GM19452 (cell line): ENCODE data around the gene PTPRG.

ENCODE experiments used
- ATAC-seq: cut with Tn5 transposase; IDR thresholded peaks from one replicate; pipeline ENCODE4 v1.9.1; 2021; ENCODE audit not compliant: unreplicated experiment

Gene PTPRG

GRCh38 chr3:61562042-61562720 is 810 bp downstream of the PTPRG start:
- ATAC-seq = peak; percentile 16

DNA sequence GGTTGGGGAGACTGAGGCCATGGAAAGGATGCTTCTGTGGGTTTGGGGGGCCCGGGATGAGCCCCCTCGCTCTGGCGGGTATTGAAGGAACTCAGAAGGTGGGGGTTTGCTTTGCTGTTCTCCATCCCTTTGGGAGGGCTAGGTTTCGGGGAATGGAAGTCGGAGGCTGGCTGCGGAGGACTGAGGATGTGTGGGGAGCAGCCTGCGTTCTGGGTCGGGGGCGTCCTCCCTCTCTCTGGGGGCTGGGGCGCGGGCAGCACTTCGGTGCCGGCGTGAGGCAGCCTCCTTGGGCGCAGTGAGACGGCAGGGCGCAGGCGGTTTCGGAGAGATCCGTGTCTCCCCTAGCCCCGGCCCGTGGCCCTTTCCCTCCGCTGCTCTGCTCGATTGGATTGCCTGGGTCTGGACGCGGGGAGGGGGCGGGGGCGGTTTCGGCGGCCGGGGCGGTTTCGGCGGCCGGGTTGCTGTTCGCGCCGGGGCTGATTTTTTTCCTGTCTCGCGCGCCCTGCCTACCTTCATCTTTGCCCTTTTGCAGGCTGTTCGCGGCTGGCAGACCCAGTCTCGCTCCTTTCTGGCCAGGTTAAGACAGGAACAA is 1.4 kb downstream of the PTPRG start:
- no peak for ATAC-seq

GRCh38 chr3:61563313-61564271 is 2.2 kb downstream of the PTPRG start:
- ATAC-seq = no peak

DNA sequence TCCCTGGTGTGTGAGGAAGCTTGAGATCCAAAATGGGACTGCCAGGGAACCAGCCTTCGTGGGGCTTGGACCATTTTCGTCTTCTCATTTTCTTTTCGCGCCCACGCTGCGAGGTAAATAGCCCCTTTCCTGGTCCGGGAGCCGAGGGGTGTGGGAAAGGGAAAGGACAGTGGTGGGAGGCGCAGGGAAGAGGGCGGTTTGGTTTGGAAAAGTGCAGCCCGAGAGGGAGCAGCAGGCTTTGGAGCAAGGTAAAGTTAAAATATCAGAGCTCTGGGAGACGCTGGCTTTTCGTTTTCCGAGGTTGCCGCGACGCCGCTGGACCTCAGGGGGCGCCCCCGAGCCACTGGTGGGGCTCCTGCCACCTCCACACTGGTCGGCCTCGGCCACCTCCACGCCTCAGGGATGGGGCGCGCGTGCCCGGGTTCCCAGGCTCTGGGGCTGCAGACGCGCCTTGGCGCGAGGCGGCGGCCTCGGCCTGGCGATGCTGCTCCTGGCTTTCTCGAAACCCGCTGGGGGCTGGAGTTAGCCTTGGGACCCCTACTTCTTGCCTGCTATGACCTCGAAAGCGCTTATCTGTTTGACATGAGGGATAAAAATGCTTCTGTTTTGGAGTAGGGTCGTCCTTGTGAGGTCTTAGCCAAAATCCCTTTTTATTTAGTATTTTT is 3.2 kb downstream of the PTPRG start:
- no peak for ATAC-seq

DNA sequence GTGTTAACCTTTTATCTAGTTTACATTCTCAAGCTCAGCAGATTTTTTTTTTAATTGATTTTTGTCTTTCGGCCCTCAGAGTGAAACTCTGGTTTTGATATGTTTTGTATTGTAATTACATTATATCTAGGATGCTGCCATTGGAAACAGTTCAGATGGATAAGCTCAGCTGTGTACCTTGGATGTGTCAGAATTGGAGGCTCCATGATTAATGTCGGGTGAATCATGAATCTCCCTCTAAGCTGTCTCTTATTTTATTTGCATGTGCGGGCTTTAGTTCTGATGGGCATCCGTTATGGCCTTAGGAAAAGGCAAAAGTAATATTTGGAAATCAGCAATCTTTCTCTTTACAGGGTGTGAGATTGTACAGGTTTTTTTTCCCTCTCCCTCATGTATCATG is 4.2 kb downstream of the PTPRG start:
- no peak for ATAC-seq

DNA sequence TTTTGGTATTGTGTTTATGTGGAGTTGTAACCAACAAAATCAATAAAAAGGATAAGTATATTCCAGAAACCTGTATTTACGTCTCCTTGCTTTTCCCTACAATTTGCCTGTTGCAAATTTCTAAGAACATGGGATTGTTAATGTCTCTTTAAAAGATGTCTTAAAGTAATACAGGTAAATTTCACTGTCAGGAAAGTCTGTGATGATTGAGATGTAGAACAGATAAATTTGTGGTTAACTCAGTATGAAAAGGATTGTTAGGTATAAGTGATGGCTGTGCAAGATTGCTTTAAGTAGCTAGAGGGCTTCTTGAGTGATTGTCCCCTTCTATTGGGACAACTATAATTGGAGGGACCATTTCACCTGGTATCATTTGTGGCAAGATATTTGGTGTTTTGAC is 6.8 kb downstream of the PTPRG start:
- ATAC-seq = no peak

- no peak for ATAC-seq
Measured at GRCh38 chr3:61569856-61570580, 8.6 kb downstream of the PTPRG start.

- no peak for ATAC-seq
Measured at GRCh38 chr3:61570813-61571212, 9.4 kb downstream of the PTPRG start.

DNA sequence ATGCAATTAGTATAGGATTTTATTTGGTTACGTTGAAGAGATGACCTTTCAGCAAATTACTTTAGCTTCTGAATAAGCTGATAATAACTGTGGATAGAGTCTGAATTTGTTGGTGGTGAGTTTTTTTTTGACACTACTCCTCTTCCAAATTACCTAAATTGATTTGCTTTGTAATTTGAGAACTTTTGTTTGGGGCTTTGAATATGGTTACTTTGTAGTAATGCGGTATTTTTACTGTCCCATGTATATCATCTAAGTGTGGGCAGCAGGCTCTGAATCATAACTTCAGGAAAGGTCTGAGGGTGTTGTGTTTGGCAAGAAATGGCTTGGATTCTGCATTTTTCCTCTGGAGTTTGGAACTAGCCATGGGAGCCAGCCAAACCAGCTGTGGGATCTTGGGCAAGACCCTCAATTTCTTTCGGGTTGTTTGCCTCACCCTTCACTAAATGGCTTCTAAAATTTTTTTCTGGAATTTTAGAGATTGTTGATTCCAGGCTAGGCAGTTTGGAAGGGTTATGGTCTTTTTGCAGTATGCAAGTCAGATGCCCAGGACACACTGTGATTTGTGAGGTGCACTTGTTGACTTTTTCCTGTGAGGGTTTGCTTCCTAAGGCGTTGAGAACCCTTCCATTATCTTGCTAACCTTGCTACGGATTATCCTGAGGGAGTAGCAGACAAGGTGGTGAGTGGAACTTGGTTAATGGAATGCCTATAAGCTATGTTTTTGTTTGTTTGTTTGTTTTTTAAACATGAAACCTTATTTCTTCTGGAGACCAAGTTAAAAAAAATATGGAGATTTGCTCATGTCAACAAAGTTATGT is 10.4 kb downstream of the PTPRG start:
- no peak for ATAC-seq

GRCh38 chr3:61572879-61573278 is 11.5 kb downstream of the PTPRG start:
- no peak for ATAC-seq

GRCh38 chr3:61573441-61573840 is 12.1 kb downstream of the PTPRG start:
- no peak for ATAC-seq

DNA sequence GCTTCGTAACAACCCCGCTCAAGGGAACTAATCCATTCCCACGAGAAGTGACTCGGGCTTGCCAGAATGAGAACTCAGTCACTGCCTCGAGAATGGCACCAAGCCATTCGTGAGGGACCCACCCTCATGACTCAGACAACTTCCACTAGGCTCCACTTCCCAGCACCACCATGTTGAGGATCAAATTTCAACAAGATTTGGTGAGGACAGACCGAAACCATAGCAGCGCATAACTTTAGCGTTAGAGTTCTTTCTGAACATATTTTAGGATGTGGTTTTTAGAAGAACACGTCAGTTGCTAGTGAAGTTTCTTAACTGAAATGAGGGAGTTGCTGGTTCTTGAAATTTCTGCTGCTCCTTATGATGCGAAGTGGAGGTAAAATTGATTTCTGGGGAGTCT is 13.5 kb downstream of the PTPRG start:
- ATAC-seq = no peak

DNA sequence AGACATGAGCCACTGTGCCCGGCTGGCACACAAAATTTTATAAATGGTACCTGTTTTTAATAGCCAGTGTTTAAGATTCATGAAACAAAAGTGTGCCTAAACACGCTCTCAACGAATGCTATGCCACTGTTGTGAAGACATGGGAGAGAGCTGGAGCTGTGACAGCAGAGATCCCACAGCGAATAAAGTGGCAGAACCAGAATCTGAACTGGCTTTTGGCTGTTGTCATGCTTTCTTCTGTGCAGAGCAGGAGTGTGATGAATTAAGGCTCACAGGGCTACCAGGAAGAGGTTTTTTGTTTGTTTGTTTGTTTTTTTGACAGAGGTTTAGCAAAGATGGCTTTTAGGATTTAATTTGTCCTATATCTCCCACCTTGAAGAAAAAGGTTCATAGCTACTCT is 14.5 kb downstream of the PTPRG start:
- ATAC-seq = no peak

GRCh38 chr3:61577760-61578159 is 16.4 kb downstream of the PTPRG start:
- ATAC-seq = no peak

DNA sequence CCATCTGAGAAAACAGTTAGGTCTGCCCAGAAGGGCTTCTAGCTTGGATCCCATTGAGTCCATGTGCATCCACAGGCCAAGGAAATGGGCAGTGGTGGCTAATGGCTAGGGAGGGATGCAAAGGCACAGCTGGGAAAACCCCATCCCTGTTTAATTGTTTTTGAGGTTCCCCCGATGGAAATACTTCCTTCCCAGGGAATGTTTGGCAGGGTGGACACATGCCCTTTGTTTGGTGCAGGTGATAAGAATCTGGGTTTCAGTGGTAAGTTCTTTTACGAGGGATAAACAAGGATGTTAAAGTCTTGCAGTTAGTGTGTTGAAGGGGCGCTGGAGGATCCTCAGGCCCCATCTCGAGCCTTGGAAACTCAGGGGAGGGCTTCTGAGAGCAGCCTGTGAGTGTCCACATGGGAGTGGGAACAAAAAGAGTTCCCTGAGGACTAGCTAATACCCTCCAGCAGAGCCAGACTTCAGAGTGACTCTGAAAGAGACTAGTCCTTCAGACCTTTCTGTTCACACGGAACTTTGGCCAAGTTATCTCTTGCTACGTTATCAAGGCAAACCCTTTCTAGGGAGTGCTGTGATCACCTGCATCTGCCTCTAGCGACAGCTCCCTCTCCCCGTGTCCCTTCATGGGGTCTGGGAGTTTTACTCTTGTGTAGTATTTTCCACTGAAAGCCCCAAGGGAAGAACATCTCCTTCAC is 17.4 kb downstream of the PTPRG start:
- ATAC-seq = no peak

DNA sequence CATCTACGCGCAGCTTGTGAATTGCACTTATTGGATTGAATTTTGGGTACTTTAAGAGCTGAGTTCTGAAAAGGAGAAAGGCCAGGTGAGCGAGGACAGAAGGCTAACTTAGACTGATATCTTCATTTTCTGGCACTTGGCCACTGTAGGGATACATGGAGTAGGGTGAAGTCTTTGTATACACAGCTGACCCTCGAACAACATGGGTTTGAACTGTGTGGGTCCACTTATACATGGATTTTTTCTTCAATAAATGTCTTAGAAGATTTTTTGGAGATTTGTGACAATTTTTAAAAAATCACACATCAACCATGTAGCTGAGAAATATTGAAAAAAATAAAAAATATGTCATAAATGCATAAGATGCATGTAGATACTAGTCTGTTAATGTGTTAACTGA is 18.3 kb downstream of the PTPRG start:
- ATAC-seq = no peak

DNA sequence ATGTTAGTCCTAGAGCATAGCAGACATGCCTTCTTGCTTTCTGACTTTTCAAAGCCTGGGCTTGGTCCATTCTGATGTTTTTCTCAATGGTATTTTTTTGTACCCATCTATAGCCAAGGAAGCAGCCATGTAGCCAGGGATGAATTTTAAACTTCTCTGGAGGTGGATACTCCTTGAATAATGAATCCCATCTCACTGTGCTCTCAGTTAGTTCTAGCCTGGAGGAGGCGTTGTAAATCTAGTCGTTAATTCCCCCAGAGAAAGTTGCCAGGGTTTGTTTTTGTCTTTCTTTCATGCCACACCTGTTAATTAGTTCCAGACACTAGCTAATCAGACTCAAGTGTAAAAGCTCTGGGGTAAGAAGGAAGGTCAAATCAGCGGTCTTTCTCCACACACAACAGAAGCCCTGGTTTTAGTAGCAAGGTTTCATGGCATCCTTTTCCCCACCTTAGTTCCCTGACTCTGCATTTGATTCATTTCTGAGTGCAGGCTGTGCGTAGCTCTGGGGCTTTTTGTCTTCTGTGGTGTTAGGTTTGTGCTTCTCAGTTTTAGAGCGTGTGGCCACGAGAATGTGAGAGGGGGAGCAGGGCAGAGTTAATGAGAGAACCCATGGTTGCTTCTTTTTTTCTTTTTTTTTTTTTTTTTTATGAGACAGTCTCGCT is 19.7 kb downstream of the PTPRG start:
- no peak for ATAC-seq

GRCh38 chr3:61582287-61582686 is 20.9 kb downstream of the PTPRG start:
- no peak for ATAC-seq

GRCh38 chr3:61582846-61583245 is 21.5 kb downstream of the PTPRG start:
- no peak for ATAC-seq
